ENCODE measurements around the gene COPA. TPM values are rescaled to one million over a fixed set of nuclear protein-coding genes. Genes with fewer than 3 reads are reported as not detected.
A peak's percentile ranks its signal among the peaks of the same experiment; 100 is the strongest.

COPA gene
- total and polyA plus RNA-seq, 11 donors: 46.9 to 129 (median 100) TPM

DNA sequence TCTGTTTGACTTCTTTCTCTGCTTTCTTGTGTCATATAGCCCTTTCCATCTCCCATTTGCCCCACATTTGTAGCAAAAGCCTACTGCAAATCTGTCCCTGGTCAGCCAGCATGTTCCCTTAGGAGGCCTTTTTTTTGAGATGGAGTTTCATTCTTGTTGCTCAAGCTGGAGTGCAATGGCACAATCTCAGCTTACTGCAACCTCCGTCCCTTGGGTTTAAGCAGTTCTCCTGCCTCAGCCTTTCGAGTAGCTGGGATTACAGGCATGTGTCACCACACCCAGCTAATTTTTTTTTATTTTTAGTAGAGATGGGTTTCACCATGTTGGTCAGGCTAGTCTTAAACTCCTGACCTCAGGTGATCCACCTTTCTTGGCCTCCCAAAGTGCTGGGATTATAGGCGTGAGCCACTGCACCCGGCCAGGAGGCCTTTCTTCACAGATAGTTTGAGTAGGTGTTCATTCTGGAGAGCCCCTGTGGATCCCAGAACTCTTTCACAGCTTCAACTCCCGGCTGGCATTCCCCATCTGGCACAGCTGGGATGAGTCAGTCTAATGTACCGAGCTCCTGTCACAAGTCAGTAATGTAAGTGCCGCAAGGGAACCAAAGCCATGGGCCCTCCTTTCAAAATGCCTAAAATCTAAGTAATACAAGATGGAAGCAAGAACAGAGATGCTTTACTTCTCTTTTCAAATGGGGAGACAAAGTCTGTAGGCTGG lies 14.4 kb upstream of the COPA start:
- intact Hi-C loops (cut with DNase I): no loop called here
- Histone ChIP-seq H3K4me1 (peaks cover 0 to 1% (median 0%) of the 10 kb centered on the region in 12 donors), H3K27ac (no peak overlapping the region), H3K27me3 (no peaks in the 10 kb centered on the region), H3K4me3 (no peak overlapping the region), H3K9me3 (no peaks in the 10 kb centered on the region), H3K36me3 (peaks cover 0 to 90% (median 77%) of the 10 kb centered on the region in 9 donors)
- WGBS, 4 donors: 84 to 90% (median 88%) methylated on average over 7 of the region's 7 CpGs
- DNase-seq: no peak
- TF ChIP-seq, protein P1, sequence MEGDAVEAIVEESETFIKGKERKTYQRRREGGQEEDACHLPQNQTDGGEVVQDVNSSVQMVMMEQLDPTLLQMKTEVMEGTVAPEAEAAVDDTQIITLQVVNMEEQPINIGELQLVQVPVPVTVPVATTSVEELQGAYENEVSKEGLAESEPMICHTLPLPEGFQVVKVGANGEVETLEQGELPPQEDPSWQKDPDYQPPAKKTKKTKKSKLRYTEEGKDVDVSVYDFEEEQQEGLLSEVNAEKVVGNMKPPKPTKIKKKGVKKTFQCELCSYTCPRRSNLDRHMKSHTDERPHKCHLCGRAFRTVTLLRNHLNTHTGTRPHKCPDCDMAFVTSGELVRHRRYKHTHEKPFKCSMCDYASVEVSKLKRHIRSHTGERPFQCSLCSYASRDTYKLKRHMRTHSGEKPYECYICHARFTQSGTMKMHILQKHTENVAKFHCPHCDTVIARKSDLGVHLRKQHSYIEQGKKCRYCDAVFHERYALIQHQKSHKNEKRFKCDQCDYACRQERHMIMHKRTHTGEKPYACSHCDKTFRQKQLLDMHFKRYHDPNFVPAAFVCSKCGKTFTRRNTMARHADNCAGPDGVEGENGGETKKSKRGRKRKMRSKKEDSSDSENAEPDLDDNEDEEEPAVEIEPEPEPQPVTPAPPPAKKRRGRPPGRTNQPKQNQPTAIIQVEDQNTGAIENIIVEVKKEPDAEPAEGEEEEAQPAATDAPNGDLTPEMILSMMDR (IDR thresholded peaks at IDR 0.05): no peak
- no peak for TF ChIP-seq POLR2A (IDR thresholded peaks at IDR 0.05)
- no peak for ATAC-seq

DNA sequence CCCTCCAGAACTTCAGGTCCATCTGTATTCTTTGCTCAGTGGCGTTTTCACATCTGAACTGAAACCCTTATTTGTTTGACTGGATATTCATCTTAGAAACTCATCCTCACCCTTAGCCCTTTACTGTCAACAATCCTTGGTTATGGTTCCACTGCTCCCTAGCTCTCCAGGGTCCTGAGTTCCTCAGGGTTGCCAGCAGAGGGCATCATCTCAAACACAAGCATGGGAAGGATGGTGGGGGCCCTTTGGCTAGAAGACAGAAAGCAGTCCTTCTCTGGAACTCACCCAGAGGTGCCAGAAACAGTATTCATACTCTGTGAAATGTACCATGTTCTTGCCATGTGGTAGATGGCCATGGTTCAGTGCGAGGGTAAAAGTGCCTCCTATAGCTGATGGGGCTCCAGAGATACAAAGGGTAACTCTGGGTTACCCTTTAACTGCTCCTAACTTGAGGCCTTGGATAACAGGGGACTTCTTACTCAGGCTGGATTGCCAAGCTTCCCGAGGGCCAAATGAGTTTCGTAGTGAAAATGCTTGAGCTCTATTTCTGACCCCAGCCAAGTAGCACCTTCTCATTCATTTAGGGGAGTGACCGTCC lies 11.4 kb upstream of the COPA start:
- peaks cover 0 to 17% (median 0%) of the 10 kb centered on the region in 12 donors for H3K4me1 ChIP-seq
- 71 to 87% (median 85%) methylated on average over 4 to 5 of the region's 5 CpGs for WGBS, 4 donors
- no peak for ATAC-seq
- H3K4me3 ChIP-seq: no peak overlapping the region
- DNase-seq: no peak
- peaks cover 0 to 100% (median 96%) of the 10 kb centered on the region in 9 donors for H3K36me3 ChIP-seq
- H3K27me3 ChIP-seq: no peaks in the 10 kb centered on the region
- no peaks in the 10 kb centered on the region for H3K9me3 ChIP-seq
- H3K27ac ChIP-seq: no peak overlapping the region
- intact Hi-C loops (cut with DNase I): no loop called here
- no peak for TF ChIP-seq POLR2A (IDR thresholded peaks at IDR 0.05)
- TF ChIP-seq, protein P1 (IDR thresholded peaks at IDR 0.05): peak in 10 of 12 donors; percentile 15 to 53 (median 35)

DNA sequence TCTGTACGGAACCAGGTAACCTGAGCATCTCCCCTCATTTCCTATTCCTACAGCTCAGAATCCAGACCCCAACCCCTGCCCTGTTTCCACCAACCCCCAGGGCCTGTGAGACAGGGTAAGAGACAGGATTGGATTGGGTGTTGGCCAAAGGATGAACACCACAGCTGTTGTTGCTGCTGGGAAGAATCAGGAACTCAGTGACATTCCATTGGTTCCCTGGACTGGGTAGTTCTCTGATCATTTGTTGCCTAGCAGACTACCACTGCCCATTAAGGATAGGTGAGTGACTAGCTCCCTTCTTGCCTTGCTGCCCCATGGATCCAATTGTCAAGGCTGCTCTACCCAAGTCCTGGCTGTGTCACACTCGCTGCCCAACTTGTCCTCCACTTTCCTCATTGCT lies 10.2 kb upstream of the COPA start:
- WGBS, 4 donors: 92 to 100% (median 96%) methylated on average over 2 of the region's 2 CpGs
- ATAC-seq: no peak
- Histone ChIP-seq H3K9me3 (no peaks in the 10 kb centered on the region), H3K27ac (no peak overlapping the region), H3K4me1 (peaks cover 0 to 17% (median 0%) of the 10 kb centered on the region in 12 donors), H3K4me3 (no peak overlapping the region), H3K36me3 (peaks cover 0 to 100% (median 99%) of the 10 kb centered on the region in 9 donors), H3K27me3 (no peaks in the 10 kb centered on the region)
- intact Hi-C loops (cut with DNase I): no loop called here
- DNase-seq: no peak
- TF ChIP-seq, protein P1 (IDR thresholded peaks at IDR 0.05): no peak
- no peak for TF ChIP-seq POLR2A (IDR thresholded peaks at IDR 0.05)

DNA sequence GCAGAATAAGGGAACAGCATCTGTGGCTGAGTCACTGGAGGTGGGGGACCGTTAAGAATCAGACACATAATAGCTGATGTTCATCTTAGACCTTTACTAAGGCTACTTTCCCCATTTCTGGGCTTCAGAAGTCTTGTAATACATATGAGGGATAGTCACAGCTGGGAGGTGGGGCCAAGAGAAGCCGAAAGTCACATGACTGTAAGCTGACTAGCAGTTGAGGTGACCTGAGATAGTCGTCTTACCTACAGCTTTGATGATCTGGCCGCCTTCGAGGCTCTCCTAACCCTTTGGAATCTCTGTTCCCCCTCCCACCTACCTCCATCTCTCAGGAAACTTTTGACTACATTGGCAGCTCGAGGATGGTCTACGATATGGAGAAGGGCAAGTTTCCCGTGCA lies 9.5 kb upstream of the COPA start:
- TF ChIP-seq POLR2A (IDR thresholded peaks at IDR 0.05): no peak
- TF ChIP-seq, protein P1 (IDR thresholded peaks at IDR 0.05): no peak
- Histone ChIP-seq H3K36me3 (peaks cover 0 to 100% (median 97%) of the 10 kb centered on the region in 9 donors), H3K4me3 (no peak overlapping the region), H3K9me3 (no peaks in the 10 kb centered on the region), H3K27me3 (no peaks in the 10 kb centered on the region), H3K27ac (peak overlapping the region in 1 of 12 donors; percentile 30), H3K4me1 (peaks cover 0 to 17% (median 0%) of the 10 kb centered on the region in 12 donors)
- ATAC-seq: no peak
- no peak for DNase-seq
- intact Hi-C loops (cut with DNase I): no loop called here
- WGBS, 4 donors: 87 to 92% (median 89%) methylated on average over 8 of the region's 8 CpGs
